Liver (tissue), 9 donors: ENCODE results near the gene ATP12A. TPM values are rescaled to one million over a fixed set of nuclear protein-coding genes. Genes with fewer than 3 reads are reported as not detected.

Experiments used
- DNase-seq: peaks from one replicate; pipeline ENCODE4 v3.0.0-alpha.2; 2017; ENCODE audit warnings: low spot score
- H3K27ac ChIP-seq, 2 donors: one replicate each; pipeline ENCODE4 v1.7.0; 2013; ENCODE audit warnings: inconsistent platforms in 2 of 2, low read length in 2 of 2, control low read depth in 1 of 2, low read depth in 1 of 2, mild to moderate bottlenecking in 1 of 2
- H3K27me3 ChIP-seq, 4 donors: one replicate each; pipeline versions ENCODE4 v1.6.1 to v1.7.0; 2013; ENCODE audit warnings: low read length in 3 of 4, inconsistent platforms in 1 of 4, mild to moderate bottlenecking in 1 of 4, moderate library complexity in 1 of 4; ENCODE audit not compliant: control insufficient read depth in 4 of 4, insufficient read depth in 4 of 4
- H3K36me3 ChIP-seq, 4 donors: one replicate each; pipeline versions ENCODE4 v1.6.1 to v1.7.0; 2013; ENCODE audit warnings: low read length in 3 of 4, mild to moderate bottlenecking in 3 of 4, low read depth in 1 of 4, moderate library complexity in 1 of 4; ENCODE audit not compliant: control insufficient read depth in 4 of 4, insufficient read depth in 3 of 4
- H3K4me1 ChIP-seq, 4 donors: one replicate each; pipeline versions ENCODE4 v1.6.1 to v1.7.0; 2013; ENCODE audit warnings: low read length in 3 of 4, mild to moderate bottlenecking in 3 of 4, moderate library complexity in 1 of 4; ENCODE audit not compliant: control insufficient read depth in 4 of 4, insufficient read depth in 4 of 4
- H3K4me3 ChIP-seq, 3 donors: one replicate each; pipeline versions ENCODE4 v1.6.1 to v1.7.0; 2013; ENCODE audit warnings: low read length in 3 of 3, control low read depth in 1 of 3, low read depth in 1 of 3, mild to moderate bottlenecking in 1 of 3
- H3K9ac ChIP-seq, 2 donors: one replicate each; pipeline ENCODE4 v1.7.0; 2013; ENCODE audit warnings: low read length in 2 of 2, mild to moderate bottlenecking in 2 of 2, moderate library complexity in 2 of 2, control low read depth in 1 of 2, low read depth in 1 of 2
- H3K9me3 ChIP-seq, 4 donors: one replicate each; pipeline versions ENCODE4 v1.6.1 to v1.7.0; 2013; ENCODE audit warnings: low read length in 3 of 4; ENCODE audit not compliant: control insufficient read depth in 4 of 4
- ATF3 ChIP-seq: IDR thresholded peaks from 2 replicates; pipeline ENCODE4 v1.6.1; 2016; ENCODE audit warnings: antibody characterized with exemption
- EGR1 ChIP-seq, 2 donors: IDR thresholded peaks; 2 replicates each; pipeline ENCODE4 v1.6.1; 2016 to 2018; ENCODE audit warnings: antibody characterized with exemption in 2 of 2, low read depth in 2 of 2
- FOXA1 ChIP-seq: IDR thresholded peaks from 2 replicates; pipeline ENCODE4 v1.6.1; 2016; ENCODE audit warnings: antibody characterized with exemption
- FOXA2 ChIP-seq: IDR thresholded peaks from 2 replicates; pipeline ENCODE4 v1.6.1; 2016; ENCODE audit warnings: antibody characterized with exemption
- GABPA ChIP-seq, 2 donors: IDR thresholded peaks in 1 of 2; conservative IDR thresholded peaks in 1 of 2; 2 replicates each; pipeline ENCODE4 v1.6.1; 2016; ENCODE audit warnings: antibody characterized with exemption in 2 of 2, mild to moderate bottlenecking in 1 of 2, moderate library complexity in 1 of 2
- HNF4A ChIP-seq, 2 donors: conservative IDR thresholded peaks; 2 replicates each; pipeline ENCODE4 v1.6.1; 2016; ENCODE audit warnings: antibody characterized with exemption in 2 of 2, mild to moderate bottlenecking in 2 of 2
- HNF4G ChIP-seq: IDR thresholded peaks from 2 replicates; pipeline ENCODE4 v1.6.1; 2016; ENCODE audit warnings: antibody characterized with exemption
- MAX ChIP-seq: IDR thresholded peaks from 2 replicates; pipeline ENCODE4 v1.6.1; 2016; ENCODE audit warnings: antibody characterized with exemption
- NR2F2 ChIP-seq: IDR thresholded peaks from 2 replicates; pipeline ENCODE4 v1.6.1; 2016; ENCODE audit warnings: antibody characterized with exemption
- RAD21 ChIP-seq, 2 donors: IDR thresholded peaks; 2 replicates each; pipeline ENCODE4 v1.6.1; 2016; ENCODE audit warnings: antibody characterized with exemption in 2 of 2, mild to moderate bottlenecking in 2 of 2
- REST ChIP-seq: IDR thresholded peaks from 2 replicates; pipeline ENCODE4 v1.6.1; 2016; ENCODE audit warnings: antibody characterized with exemption, mild to moderate bottlenecking
- YY1 ChIP-seq: IDR thresholded peaks from 2 replicates; pipeline ENCODE4 v1.6.1; 2016; ENCODE audit warnings: antibody characterized with exemption, mild to moderate bottlenecking
- ZBTB33 ChIP-seq: IDR thresholded peaks from 2 replicates; pipeline ENCODE4 v1.6.1; 2016; ENCODE audit warnings: antibody characterized with exemption
- WGBS: extraction: QIAGEN DNeasy Blood & Tissue Kit; methylation state at CpG from one replicate; pipeline ENCODE4 v1.1.7; 2013; 5-methylcytosine and 5-hydroxymethylcytosine counted together
- polyA plus RNA-seq, 2 donors: library from polyadenylated mRNA; stranded (reverse) in 1 of 2; unstranded in 1 of 2; fragments of 200-250 nt in 1 of 2; fragments of >200 nt in 1 of 2; fragmentation: Nextera tagmentation in 1 of 2; extraction: Ambion mirVana in 1 of 2; gene quantifications; one replicate each; pipeline versions ENCODE4 v1.2.1 to v1.2.3, GENCODE V29; 2013 to 2015
- total RNA-seq, 2 donors: library from RNA; depleted of rRNA; stranded (reverse); fragments of >200 nt; gene quantifications; one replicate each; pipeline ENCODE4 v1.2.3, GENCODE V29; 2014
- TF ChIP-seq, protein P1 (sequence below): fragments of 150-350 bp; IDR thresholded peaks from 2 replicates; pipeline ENCODE4 v1.5.1; 2017; ENCODE audit warnings: improper control_type of control experiment, low read depth, low read length; ENCODE audit not compliant: missing input control
- donor health status: healthy.
- donor health status: healthy.
- donor health status: healthy.
- donor health status: healthy.
- donor health status: healthy.

ATP12A gene
- total and polyA plus RNA-seq, 4 donors: under 0.01 TPM; not detected in 3

DNA sequence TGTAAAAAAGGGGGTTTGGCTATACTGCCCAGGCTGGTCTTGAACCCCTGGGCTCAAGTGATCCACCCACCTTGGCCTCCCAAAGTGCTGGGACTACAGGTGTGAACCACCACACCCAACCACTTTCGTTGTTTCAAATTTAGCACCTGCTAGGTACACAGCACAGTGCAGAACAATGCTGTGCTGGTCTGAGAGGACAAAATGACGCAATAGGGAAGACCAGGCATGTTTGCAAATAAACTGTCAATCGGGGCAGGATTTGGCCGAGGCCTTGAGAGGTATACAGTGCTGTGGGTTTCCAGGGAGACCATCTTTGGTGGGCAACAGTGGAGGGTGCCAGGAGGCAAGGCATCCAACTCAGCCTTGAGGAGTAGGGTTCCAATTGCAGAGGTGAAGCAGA lies 37.0 kb downstream of the ATP12A start:
- no peak overlapping the region for H3K9ac ChIP-seq
- WGBS: 46% methylated on average over 4 of the region's 4 CpGs
- H3K27me3 ChIP-seq: peaks cover 0 to 3% (median 0%) of the 10 kb centered on the region in 4 donors
- no peaks in the 10 kb centered on the region for H3K4me1 ChIP-seq
- H3K36me3 ChIP-seq: no peaks in the 10 kb centered on the region
- no peak overlapping the region for H3K27ac ChIP-seq
- no peaks in the 10 kb centered on the region for H3K9me3 ChIP-seq
- no peak for TF ChIP-seq ATF3
- no peak for TF ChIP-seq NR2F2
- no peak for TF ChIP-seq REST
- no peak for TF ChIP-seq FOXA2
- no peak for TF ChIP-seq RAD21 (IDR thresholded peaks at IDR 0.05)
- no peak for TF ChIP-seq EGR1 (IDR thresholded peaks at IDR 0.05; ENCODE audit: low read depth in 2 of 2)
- TF ChIP-seq GABPA (IDR thresholded peaks at IDR 0.05 in 1 of 2, conservative IDR thresholded peaks at IDR 0.05 in 1 of 2): no peak
- TF ChIP-seq ZBTB33: no peak
- no peak for TF ChIP-seq YY1
- TF ChIP-seq MAX: no peak
- TF ChIP-seq, protein P1, sequence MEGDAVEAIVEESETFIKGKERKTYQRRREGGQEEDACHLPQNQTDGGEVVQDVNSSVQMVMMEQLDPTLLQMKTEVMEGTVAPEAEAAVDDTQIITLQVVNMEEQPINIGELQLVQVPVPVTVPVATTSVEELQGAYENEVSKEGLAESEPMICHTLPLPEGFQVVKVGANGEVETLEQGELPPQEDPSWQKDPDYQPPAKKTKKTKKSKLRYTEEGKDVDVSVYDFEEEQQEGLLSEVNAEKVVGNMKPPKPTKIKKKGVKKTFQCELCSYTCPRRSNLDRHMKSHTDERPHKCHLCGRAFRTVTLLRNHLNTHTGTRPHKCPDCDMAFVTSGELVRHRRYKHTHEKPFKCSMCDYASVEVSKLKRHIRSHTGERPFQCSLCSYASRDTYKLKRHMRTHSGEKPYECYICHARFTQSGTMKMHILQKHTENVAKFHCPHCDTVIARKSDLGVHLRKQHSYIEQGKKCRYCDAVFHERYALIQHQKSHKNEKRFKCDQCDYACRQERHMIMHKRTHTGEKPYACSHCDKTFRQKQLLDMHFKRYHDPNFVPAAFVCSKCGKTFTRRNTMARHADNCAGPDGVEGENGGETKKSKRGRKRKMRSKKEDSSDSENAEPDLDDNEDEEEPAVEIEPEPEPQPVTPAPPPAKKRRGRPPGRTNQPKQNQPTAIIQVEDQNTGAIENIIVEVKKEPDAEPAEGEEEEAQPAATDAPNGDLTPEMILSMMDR: no peak
- H3K4me3 ChIP-seq: no peak overlapping the region
- no peak for DNase-seq

DNA sequence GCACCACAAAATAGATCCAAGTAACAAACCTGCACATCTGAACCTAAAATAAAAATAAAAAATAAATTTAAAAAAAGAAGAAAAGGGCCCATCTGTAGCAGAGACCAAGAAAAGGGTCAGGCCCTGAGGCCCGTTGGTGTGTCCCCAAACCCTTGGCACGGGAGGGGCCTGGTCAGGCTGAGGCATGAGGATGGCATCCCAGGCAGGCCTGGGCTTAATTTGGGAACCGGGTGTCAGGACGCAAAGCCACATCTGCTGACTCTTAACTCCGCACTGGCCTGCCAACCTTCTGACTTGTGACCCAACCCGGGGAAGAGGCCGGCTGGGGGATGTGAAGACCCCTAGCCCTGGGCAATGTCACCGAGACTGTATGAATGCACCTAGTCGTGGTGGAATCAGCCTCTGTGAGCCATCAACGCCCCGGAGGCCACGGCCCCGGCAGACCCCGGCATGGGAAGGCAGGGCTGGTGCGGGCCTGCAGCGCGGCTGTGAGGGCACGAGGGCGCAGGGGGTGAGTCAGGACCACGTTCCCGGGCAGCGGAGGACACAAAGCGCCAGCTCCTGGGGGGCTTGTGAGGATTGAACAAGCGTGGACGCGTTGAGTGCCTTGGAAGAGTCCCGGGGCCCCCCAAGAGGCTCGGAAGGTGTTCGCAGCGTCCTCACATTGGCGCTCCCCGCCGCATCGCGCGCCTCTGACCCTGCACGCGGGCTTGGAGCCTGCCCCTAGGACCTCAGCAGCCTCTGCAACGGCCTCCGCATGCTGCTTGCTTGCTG lies 38.2 kb downstream of the ATP12A start:
- no peaks in the 10 kb centered on the region for H3K9me3 ChIP-seq
- H3K27ac ChIP-seq: no peak overlapping the region
- H3K9ac ChIP-seq: no peak overlapping the region
- H3K4me3 ChIP-seq: no peak overlapping the region
- H3K36me3 ChIP-seq: no peaks in the 10 kb centered on the region
- no peaks in the 10 kb centered on the region for H3K4me1 ChIP-seq
- WGBS: 88% methylated on average over 40 of the region's 40 CpGs
- H3K27me3 ChIP-seq: peaks cover 0 to 3% (median 0%) of the 10 kb centered on the region in 4 donors
- no peak for DNase-seq
- TF ChIP-seq ATF3 (no peak), YY1 (no peak), GABPA (IDR thresholded peaks at IDR 0.05 in 1 of 2, conservative IDR thresholded peaks at IDR 0.05 in 1 of 2) (no peak), HNF4A (conservative IDR thresholded peaks at IDR 0.05) (no peak), HNF4G (no peak), ZBTB33 (no peak), FOXA2 (no peak), FOXA1 (no peak), EGR1 (IDR thresholded peaks at IDR 0.05; ENCODE audit: low read depth in 2 of 2) (no peak)
- TF ChIP-seq, protein P1: no peak
